PC-9 (cell line): ENCODE data around the gene PALM. TPM values are rescaled to one million over a fixed set of nuclear protein-coding genes. Genes with fewer than 3 reads are reported as not detected.

Experiments used
- BruUV-seq: library from RNA; stranded (reverse); fragments of 400-500 nt; replicated peaks from 2 replicates; lab custom pipeline; 2021; lab: Mats Ljungman, UMichigan
- CTCF ChIA-PET: fragments of 300-600 bp; sonication (Branson Sonifier 250); formaldehyde crosslinking; loops from one replicate; lab custom pipeline; 2022; ENCODE audit warnings: antibody characterized with exemption; lab: Charles Lee
- POLR2A ChIA-PET: fragments of 300-600 bp; sonication (Branson Sonifier 250); formaldehyde crosslinking; loops from one replicate; lab custom pipeline; 2022; ENCODE audit warnings: antibody characterized with exemption; ENCODE audit not compliant: unreplicated experiment; lab: Charles Lee
- DNase-seq, 2 experiments: peaks; one replicate each; pipeline versions ENCODE4 v3.0.0 to v3.0.0-alpha.2; 2015 to 2022; ENCODE audit warnings: mixed read lengths in 1 of 2
- H2AFZ ChIP-seq: fragments of 200-600 bp; sonication (generic); 2 replicates; pipeline ENCODE4 v1.8.1; 2017; ENCODE audit warnings: antibody characterized with exemption
- H3F3A ChIP-seq: fragments of 200-600 bp; sonication (generic); 2 replicates; pipeline ENCODE4 v1.8.1; 2017; ENCODE audit warnings: antibody characterized with exemption, mild to moderate bottlenecking, low read depth; ENCODE audit not compliant: insufficient read depth
- H3K27ac ChIP-seq: fragments of 200-600 bp; sonication (generic); 2 replicates; pipeline ENCODE4 v1.6.1; 2016; ENCODE audit warnings: mixed run types
- H3K27me3 ChIP-seq: fragments of 200-600 bp; sonication (generic); 2 replicates; pipeline ENCODE4 v1.6.1; 2016; ENCODE audit warnings: low read depth, mixed run types; ENCODE audit not compliant: insufficient read depth
- H3K36me3 ChIP-seq: fragments of 200-600 bp; sonication (generic); 2 replicates; pipeline ENCODE4 v1.6.1; 2016; ENCODE audit warnings: low read depth, mixed run types
- H3K4me1 ChIP-seq: fragments of 200-600 bp; sonication (generic); replicated peaks from 2 replicates; pipeline ENCODE4 v1.6.1; 2016; ENCODE audit warnings: mixed run types; ENCODE audit not compliant: insufficient read depth
- H3K4me2 ChIP-seq: fragments of 200-600 bp; sonication (generic); 2 replicates; pipeline ENCODE4 v1.6.1; 2017; ENCODE audit warnings: mixed run types
- H3K4me3 ChIP-seq: fragments of 200-600 bp; sonication (generic); 2 replicates; pipeline ENCODE4 v1.6.1; 2016; ENCODE audit warnings: mixed run types
- H3K79me2 ChIP-seq: fragments of 200-600 bp; sonication (generic); 2 replicates; pipeline ENCODE4 v1.6.1; 2017; ENCODE audit warnings: low read depth, mixed run types
- H3K9me2 ChIP-seq: fragments of 200-600 bp; sonication (generic); 2 replicates; pipeline ENCODE4 v1.8.1; 2017; ENCODE audit warnings: mild to moderate bottlenecking; ENCODE audit not compliant: insufficient read depth
- H3K9me3 ChIP-seq: fragments of 200-600 bp; sonication (generic); 2 replicates; pipeline ENCODE4 v1.8.1; 2016; ENCODE audit warnings: low read depth; ENCODE audit not compliant: insufficient read depth
- H4K20me1 ChIP-seq: fragments of 200-600 bp; sonication (generic); 2 replicates; pipeline ENCODE4 v1.8.1; 2017; ENCODE audit not compliant: insufficient read depth
- EZH2 ChIP-seq: fragments of 200-600 bp; sonication (generic); IDR thresholded peaks from 2 replicates; pipeline ENCODE4 v1.8.0; 2017; ENCODE audit warnings: antibody characterized with exemption, low read depth
- intact Hi-C: fragments of 100-400 bp; cut with micrococcal nuclease; formaldehyde crosslinking; loops from one replicate; pipeline ENCODE4 v1.10.0; 2022; ENCODE audit not compliant: unreplicated experiment
- total RNA-seq: library from RNA; stranded (reverse); gene quantifications from 2 replicates; pipeline ENCODE4 v1.2.3, GENCODE V29; 2021
- TF ChIP-seq, protein P1 (sequence below): fragments of 200-600 bp; sonication (generic); conservative IDR thresholded peaks from 2 replicates; pipeline ENCODE4 v1.6.1; 2017; ENCODE audit warnings: mixed run types, antibody characterized with exemption, mild to moderate bottlenecking, moderate library complexity

Gene PALM
- total RNA-seq, 1 experiment from 2014 or later: 1.8 TPM

DNA sequence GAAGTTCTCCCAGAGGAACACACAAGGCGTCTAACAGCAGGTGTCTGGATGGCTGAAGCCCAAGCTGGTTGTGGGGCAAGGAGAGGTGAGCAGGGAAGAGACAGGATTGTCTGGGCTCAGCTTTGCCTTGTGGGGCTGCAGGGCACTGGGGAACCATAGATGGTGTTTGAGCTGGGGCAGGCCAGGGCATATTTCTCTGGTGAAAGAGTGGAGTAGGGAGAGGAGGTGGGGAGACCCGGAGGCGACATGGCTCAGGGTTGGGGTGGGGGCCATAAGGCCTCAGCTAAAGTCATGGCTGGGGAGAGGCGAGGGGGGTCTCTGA lies 5.4 kb upstream of the PALM start:
- POLR2A ChIA-PET: no interaction called here

DNA sequence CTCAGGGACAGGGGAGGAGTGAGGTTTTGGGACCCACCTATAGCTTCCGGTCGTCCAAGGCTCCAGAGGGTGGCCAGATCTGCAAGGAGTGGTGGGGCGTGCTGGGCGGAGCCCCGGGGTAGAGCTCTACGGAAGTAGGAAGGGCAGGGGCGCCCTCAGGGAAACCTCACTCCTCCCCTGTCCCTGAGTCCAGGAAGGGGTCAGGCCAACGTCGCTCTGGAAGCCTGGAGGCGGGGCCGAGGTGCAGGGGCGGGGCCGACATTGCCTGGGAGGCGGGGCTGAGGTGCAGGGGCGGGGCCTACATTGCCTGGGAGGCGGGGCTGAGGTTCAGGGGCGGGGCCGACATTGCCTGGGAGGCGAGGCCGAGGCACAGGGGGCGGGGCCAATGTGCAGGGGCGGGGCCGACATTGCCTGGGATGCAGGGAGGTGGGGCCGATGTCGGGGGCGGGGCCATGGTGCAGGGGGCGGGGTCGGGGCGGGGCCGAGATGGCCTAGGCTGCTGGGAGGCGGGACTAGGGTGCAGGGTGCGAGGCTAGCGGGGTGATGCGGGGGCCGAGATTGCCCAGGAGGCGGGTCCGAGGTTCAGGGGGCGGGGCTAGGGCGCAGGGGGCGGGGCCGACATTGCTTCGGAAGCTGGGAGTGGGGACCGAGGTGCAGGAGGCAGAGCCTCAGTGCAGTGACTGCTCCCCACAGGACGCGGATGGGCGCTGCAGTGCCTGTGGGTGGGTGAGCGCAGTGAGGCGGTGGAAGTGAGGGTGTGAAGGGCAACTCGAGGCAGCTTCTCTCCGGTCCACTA lies 4.9 kb upstream of the PALM start:
- no peaks in the 10 kb centered on the region for H4K20me1 ChIP-seq
- no peak overlapping the region for H3K27ac ChIP-seq
- no peaks in the 10 kb centered on the region for H3K27me3 ChIP-seq
- intact Hi-C loops: no loop called here
- no peaks in the 10 kb centered on the region for H3K79me2 ChIP-seq
- TF ChIP-seq EZH2: no peak
- TF ChIP-seq, protein P1, sequence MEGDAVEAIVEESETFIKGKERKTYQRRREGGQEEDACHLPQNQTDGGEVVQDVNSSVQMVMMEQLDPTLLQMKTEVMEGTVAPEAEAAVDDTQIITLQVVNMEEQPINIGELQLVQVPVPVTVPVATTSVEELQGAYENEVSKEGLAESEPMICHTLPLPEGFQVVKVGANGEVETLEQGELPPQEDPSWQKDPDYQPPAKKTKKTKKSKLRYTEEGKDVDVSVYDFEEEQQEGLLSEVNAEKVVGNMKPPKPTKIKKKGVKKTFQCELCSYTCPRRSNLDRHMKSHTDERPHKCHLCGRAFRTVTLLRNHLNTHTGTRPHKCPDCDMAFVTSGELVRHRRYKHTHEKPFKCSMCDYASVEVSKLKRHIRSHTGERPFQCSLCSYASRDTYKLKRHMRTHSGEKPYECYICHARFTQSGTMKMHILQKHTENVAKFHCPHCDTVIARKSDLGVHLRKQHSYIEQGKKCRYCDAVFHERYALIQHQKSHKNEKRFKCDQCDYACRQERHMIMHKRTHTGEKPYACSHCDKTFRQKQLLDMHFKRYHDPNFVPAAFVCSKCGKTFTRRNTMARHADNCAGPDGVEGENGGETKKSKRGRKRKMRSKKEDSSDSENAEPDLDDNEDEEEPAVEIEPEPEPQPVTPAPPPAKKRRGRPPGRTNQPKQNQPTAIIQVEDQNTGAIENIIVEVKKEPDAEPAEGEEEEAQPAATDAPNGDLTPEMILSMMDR: no peak
- CTCF ChIA-PET: no interaction called here
- POLR2A ChIA-PET: no interaction called here
- no peaks in the 10 kb centered on the region for H3K4me1 ChIP-seq
- 0 out of 2 replicates have a peak overlapping the region, but pooled peaks have one; percentile 13 for H3K4me2 ChIP-seq
- DNase-seq: peak; percentile 43 to 62
- H3F3A ChIP-seq: peaks cover 30% of the 10 kb centered on the region
- no TSS peak for BruUV-seq
- H3K36me3 ChIP-seq: no peaks in the 10 kb centered on the region
- no peaks in the 10 kb centered on the region for H3K9me3 ChIP-seq
- H3K9me2 ChIP-seq: no peaks in the 10 kb centered on the region
- H3K4me3 ChIP-seq: no peak overlapping the region; the same call in 1 of the 2 replicates
- no peak overlapping the region for H2AFZ ChIP-seq

More for the DNA sequence above, 5.4 kb upstream of the PALM start:
- Histone ChIP-seq H4K20me1 (no peaks in the 10 kb centered on the region), H3K79me2 (no peaks in the 10 kb centered on the region), H3K36me3 (no peaks in the 10 kb centered on the region), H3F3A (peaks cover 30% of the 10 kb centered on the region), H3K9me2 (no peaks in the 10 kb centered on the region), H3K27ac (no peak overlapping the region), H2AFZ (no peak overlapping the region), H3K4me2 (no peak overlapping the region), H3K4me1 (no peaks in the 10 kb centered on the region), H3K4me3 (no peak overlapping the region; the same call in 1 of the 2 replicates), H3K27me3 (no peaks in the 10 kb centered on the region), H3K9me3 (no peaks in the 10 kb centered on the region)
- CTCF ChIA-PET: no interaction called here
- intact Hi-C loops: no loop called here
- no TSS peak for BruUV-seq
- TF ChIP-seq, protein P1: no peak
- TF ChIP-seq EZH2: no peak
- no peak for DNase-seq

DNA sequence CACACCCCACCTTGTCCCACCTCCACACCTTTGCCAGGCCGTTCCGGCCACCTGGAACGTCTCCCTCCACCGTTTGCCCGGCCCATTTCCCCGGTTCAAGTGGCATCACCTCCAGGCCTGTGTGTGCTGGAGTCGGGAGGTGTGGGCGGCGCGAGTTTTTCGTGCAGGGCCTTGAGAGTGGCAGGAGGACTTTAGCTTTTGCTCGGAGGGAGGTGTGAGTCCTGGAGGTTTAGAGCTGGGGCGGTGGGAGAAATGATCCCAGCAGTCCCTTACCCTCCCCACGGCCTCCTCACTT lies 4.3 kb upstream of the PALM start:
- BruUV-seq: no TSS peak
- TF ChIP-seq, protein P1: no peak
- TF ChIP-seq EZH2: no peak
- Histone ChIP-seq H3F3A (peaks cover 30% of the 10 kb centered on the region), H3K79me2 (no peaks in the 10 kb centered on the region), H3K27ac (no peak overlapping the region), H3K4me2 (0 out of 2 replicates have a peak overlapping the region, but pooled peaks have one; percentile 13), H3K9me2 (no peaks in the 10 kb centered on the region), H3K36me3 (no peaks in the 10 kb centered on the region), H3K27me3 (no peaks in the 10 kb centered on the region), H2AFZ (no peak overlapping the region), H4K20me1 (no peaks in the 10 kb centered on the region), H3K9me3 (no peaks in the 10 kb centered on the region), H3K4me3 (no peak overlapping the region), H3K4me1 (no peaks in the 10 kb centered on the region)
- intact Hi-C loops: no loop called here
- POLR2A ChIA-PET: no interaction called here
- CTCF ChIA-PET: no interaction called here
- DNase-seq: no peak
